GM12878 (cell line): ENCODE results near the gene ZYG11A. TPM values are rescaled to one million over a fixed set of nuclear protein-coding genes. Genes with fewer than 3 reads are reported as not detected.
A peak's percentile ranks its signal among the peaks of the same experiment; 100 is the strongest.

Source experiments
- ATAC-seq: fragments of 200-7000 bp; cut with Tn5 transposase; 3 replicates; pipeline ENCODE4 v1.9.1; 2020; ENCODE audit warnings: mild to moderate bottlenecking, moderate library complexity
- BruUV-seq: library from RNA; stranded (reverse); fragments of 400-500 nt; replicated peaks from 2 replicates; lab custom pipeline; 2021; lab: Mats Ljungman, UMichigan
- CTCF ChIA-PET: fragments of 300-600 bp; sonication (Branson Sonifier 250); formaldehyde crosslinking; extraction: SDS; loops from one replicate; lab custom pipeline; 2021; ENCODE audit warnings: inconsistent platforms; lab: Yijun Ruan, JAX
- POLR2A ChIA-PET: fragments of 350-600 bp; formaldehyde crosslinking; extraction: SDS; loops from one replicate; lab custom pipeline; 2021; ENCODE audit warnings: inconsistent platforms; lab: Charles Lee
- RAD21 ChIA-PET: fragments of 300-600 bp; sonication (Branson Sonifier 250); formaldehyde crosslinking; loops from one replicate; lab custom pipeline; 2023; ENCODE audit warnings: antibody characterized with exemption; ENCODE audit not compliant: unreplicated experiment; lab: Charles Lee
- SMC1A ChIA-PET: fragments of 300-600 bp; sonication (Branson Sonifier 250); formaldehyde crosslinking; loops from one replicate; lab custom pipeline; 2023; ENCODE audit not compliant: unreplicated experiment, uncharacterized antibody; lab: Charles Lee
- DNase-seq: peaks from one replicate; pipeline ENCODE4 v3.0.0-alpha.2; 2011; ENCODE audit warnings: low read depth, low spot score
- FAIRE-seq: peaks from 3 replicates; lab custom pipeline; 2011; peaks lifted over from hg19 to GRCh38; lab: Jason Lieb, UNC
- H2AFZ ChIP-seq: 2 replicates; pipeline ENCODE4 v1.6.0; 2011; ENCODE audit warnings: low read depth, low read length, control low read depth; ENCODE audit not compliant: control insufficient read depth
- H3K27ac ChIP-seq: 2 replicates; pipeline ENCODE4 v1.5.1; 2011; ENCODE audit warnings: control low read depth; ENCODE audit not compliant: control insufficient read depth, insufficient read depth
- H3K27me3 ChIP-seq, 2 experiments: replicated peaks in 1 of 2; 2 replicates each; pipeline versions ENCODE4 v1.6.0 to v1.6.1; 2011; ENCODE audit warnings: low read length in 1 of 2; ENCODE audit not compliant: control insufficient read depth in 2 of 2, insufficient read depth in 2 of 2
- H3K36me3 ChIP-seq, 2 experiments: 2 replicates each; pipeline ENCODE4 v1.5.1; 2011; ENCODE audit warnings: low read length in 1 of 2; ENCODE audit not compliant: control insufficient read depth in 2 of 2, insufficient read depth in 2 of 2
- H3K4me1 ChIP-seq: 2 replicates; pipeline ENCODE4 v1.6.1; 2011; ENCODE audit warnings: mild to moderate bottlenecking, low read length, moderate library complexity, mixed read lengths; ENCODE audit not compliant: control insufficient read depth, insufficient read depth
- H3K4me2 ChIP-seq: 2 replicates; pipeline ENCODE4 v1.6.0; 2011; ENCODE audit warnings: control low read depth; ENCODE audit not compliant: control insufficient read depth, insufficient read depth
- H3K4me3 ChIP-seq: fragments of 200-600 bp; sonication (generic); 2 replicates; pipeline ENCODE4 v1.5.1; 2016
- H3K79me2 ChIP-seq: 2 replicates; pipeline ENCODE4 v1.6.0; 2011; ENCODE audit warnings: low read length; ENCODE audit not compliant: control insufficient read depth, insufficient read depth
- H3K9ac ChIP-seq: 2 replicates; pipeline ENCODE4 v1.8.0; 2011; ENCODE audit warnings: low read length, control low read depth, mixed read lengths; ENCODE audit not compliant: control insufficient read depth, insufficient read depth
- H3K9me3 ChIP-seq: replicated peaks from 3 replicates; pipeline ENCODE4 v1.5.1; 2011; ENCODE audit warnings: mild to moderate bottlenecking, low read length; ENCODE audit not compliant: control insufficient read depth, insufficient read depth
- H4K20me1 ChIP-seq: 2 replicates; pipeline ENCODE4 v1.6.0; 2011; ENCODE audit not compliant: control insufficient read depth, insufficient read depth
- BMI1 ChIP-seq: fragments of 450-650 bp; IDR thresholded peaks from 2 replicates; pipeline ENCODE4 v1.6.1; 2016; ENCODE audit warnings: mild to moderate bottlenecking, moderate library complexity, borderline replicate concordance
- BRCA1 ChIP-seq: IDR thresholded peaks from 2 replicates; pipeline ENCODE4 v1.6.1; 2011; ENCODE audit warnings: low read depth, low read length, improper control_type of control experiment
- CHD2 ChIP-seq: IDR thresholded peaks from 2 replicates; pipeline ENCODE4 v1.6.1; 2011; ENCODE audit warnings: low read depth, low read length, improper control_type of control experiment, borderline replicate concordance
- HDAC2 ChIP-seq: fragments of 200-600 bp; sonication (generic); IDR thresholded peaks from 2 replicates; pipeline ENCODE4 v1.6.1; 2017
- JUNB ChIP-seq: IDR thresholded peaks from 2 replicates; pipeline ENCODE4 v1.6.1; 2016; ENCODE audit warnings: antibody characterized with exemption, mild to moderate bottlenecking
- MEF2B ChIP-seq: fragments of 450-650 bp; IDR thresholded peaks from 2 replicates; pipeline ENCODE4 v1.6.1; 2018; ENCODE audit warnings: mild to moderate bottlenecking, moderate library complexity; ENCODE audit not compliant: partially characterized antibody, poor library complexity, severe bottlenecking
- RAD21 ChIP-seq: IDR thresholded peaks from 2 replicates; pipeline ENCODE4 v1.6.1; 2011; ENCODE audit warnings: mild to moderate bottlenecking, low read depth, low read length, moderate library complexity; ENCODE audit not compliant: insufficient read depth
- RUNX3 ChIP-seq: IDR thresholded peaks from 2 replicates; pipeline ENCODE4 v1.6.1; 2012; ENCODE audit warnings: low read length, inconsistent platforms
- SPI1 ChIP-seq: IDR thresholded peaks from 2 replicates; pipeline ENCODE4 v1.6.1; 2011; ENCODE audit warnings: low read depth, mild to moderate bottlenecking, low read length, moderate library complexity, borderline replicate concordance; ENCODE audit not compliant: insufficient read depth
- STAT3 ChIP-seq: IDR thresholded peaks from 2 replicates; pipeline ENCODE4 v1.6.1; 2011; ENCODE audit warnings: low read depth, low read length, improper control_type of control experiment
- SUZ12 ChIP-seq: fragments of 200-600 bp; sonication (generic); IDR thresholded peaks from one replicate; pipeline ENCODE4 v1.6.1; 2018; ENCODE audit warnings: antibody characterized with exemption, mild to moderate bottlenecking; ENCODE audit not compliant: unreplicated experiment
- USF1 ChIP-seq: IDR thresholded peaks from 2 replicates; pipeline ENCODE4 v1.6.1; 2011; ENCODE audit warnings: borderline replicate concordance, low read depth, mild to moderate bottlenecking, moderate library complexity, mixed read lengths, low read length; ENCODE audit not compliant: insufficient read depth; ENCODE audit errors: extremely low read length
- WRNIP1 ChIP-seq: IDR thresholded peaks from 2 replicates; pipeline ENCODE4 v1.6.1; 2011; ENCODE audit warnings: low read depth, low read length, improper control_type of control experiment, borderline replicate concordance
- ZBTB33 ChIP-seq: fragments of 450-650 bp; IDR thresholded peaks from 2 replicates; pipeline ENCODE4 v1.6.1; 2017; ENCODE audit warnings: mild to moderate bottlenecking
- ZNF687 ChIP-seq: fragments of 450-650 bp; IDR thresholded peaks from 2 replicates; pipeline ENCODE4 v1.6.1; 2017; ENCODE audit warnings: mild to moderate bottlenecking, moderate library complexity
- WGBS: methylation state at CpG from one replicate; pipeline ENCODE4 v1.1.6; 2016; ENCODE audit warnings: low lambda C conversion rate; ENCODE audit not compliant: insufficient replicate concordance, insufficient coverage; ENCODE audit errors: missing lambda C conversion rate; 5-methylcytosine and 5-hydroxymethylcytosine counted together
- in situ Hi-C: fragments of 300-500 bp; cut with MboI; formaldehyde crosslinking; loops from 9 replicates; pipeline ENCODE4 v1.14.3; 2018; ENCODE audit warnings: mixed read lengths
- intact Hi-C: fragments of 100-400 bp; cut with micrococcal nuclease; formaldehyde crosslinking; loops from one replicate; pipeline ENCODE4 v1.14.2; 2022; ENCODE audit not compliant: unreplicated experiment
- polyA plus RNA-seq, 11 experiments: library from polyadenylated mRNA; depleted of rRNA in 4 of 11; unstranded in 6 of 11; stranded (reverse) in 5 of 11; fragments of >200 nt; fragmentation: Nextera tagmentation in 4 of 11; fragmentation: Illumina TruSeq in 1 of 11; extraction: Ambion mirVana in 4 of 11; extraction: Trizol in 1 of 11; gene quantifications; 1 replicate in 1 of 11; 2 replicates in 10 of 11; pipeline versions ENCODE4 v1.2.1 to v1.2.3, GENCODE V29; 2011 to 2016; ENCODE audit warnings: inconsistent platforms in 2 of 11, missing spikeins in 2 of 11, low read depth in 1 of 11
- total RNA-seq, 4 experiments: library from RNA; depleted of rRNA in 3 of 4; stranded (reverse); fragments of >200 nt in 3 of 4; fragmentation: Illumina TruSeq in 1 of 4; extraction: Trizol in 1 of 4; gene quantifications; 2 replicates each; pipeline versions ENCODE4 v1.2.1 to v1.2.3, GENCODE V29; 2013 to 2021

The ZYG11A gene
- total and polyA plus RNA-seq, 10 of the 15 experiments (the other 5 are each of a cell fraction or from before 2014, with no cell fraction given) = 0.22 to 6.4 (median 0.68) TPM

DNA sequence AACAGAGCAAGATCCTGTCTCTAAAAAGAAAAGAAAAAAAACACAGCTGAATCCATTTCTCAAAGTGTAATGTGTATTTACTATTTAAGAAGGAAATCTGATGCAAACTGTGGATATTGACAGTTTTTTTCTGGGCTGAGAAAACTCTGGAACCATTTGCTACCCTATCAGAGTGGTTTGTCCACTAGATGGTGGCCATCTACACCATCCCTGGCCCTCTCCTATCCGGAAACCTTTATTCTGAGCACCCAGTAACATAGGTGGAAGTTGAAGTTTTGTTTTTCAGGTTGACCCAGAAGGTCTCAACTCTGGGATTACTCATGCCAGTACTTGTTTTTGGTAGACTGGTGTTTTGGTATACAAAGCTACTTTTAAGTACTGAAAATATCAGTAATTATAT lies 58.8 kb downstream of the ZYG11A start (continued):
- TF ChIP-seq ZBTB33 (no peak), STAT3 (no peak), MEF2B (no peak), JUNB (no peak), SUZ12 (no peak)

- DNase-seq (no peak), FAIRE-seq (no peak), ATAC-seq (peak; percentile 17; the same call in 2 of the 3 replicates)
- Histone ChIP-seq H3K79me2 (no peaks in the 10 kb centered on the region), H3K4me3 (no peak overlapping the region), H4K20me1 (no peaks in the 10 kb centered on the region), H3K9me3 (no peaks in the 10 kb centered on the region), H3K36me3 (peaks cover 0 to 1% of the 10 kb centered on the region in 2 experiments; a peak in 2 of 4 replicates), H2AFZ (no peak overlapping the region), H3K9ac (no peak overlapping the region), H3K4me2 (no peak overlapping the region), H3K27ac (no peak overlapping the region), H3K27me3 (no peaks in the 10 kb centered on the region), H3K4me1 (no peaks in the 10 kb centered on the region)
- intact Hi-C loops (no loop called here), in situ Hi-C loops (loop anchor here (25.0 kb wide), 1 partner anchor 283 kb away; the partner anchor contains the start of gene CPT2)
- 97% methylated on average over 13 of the region's 13 CpGs for WGBS
- no TSS peak for BruUV-seq
- POLR2A ChIA-PET = interaction anchor here (0.6 to 0.7 kb wide), 2 partner anchors 197 to 361 kb away, joined by 3 to 4 read pairs; no protein-coding TSS in a partner anchor
- RAD21 ChIA-PET = no interaction called here
- CTCF ChIA-PET = interaction anchor here (0.7 to 2.8 kb wide), 5 partner anchors 14 to 672 kb away, joined by 3 to 17 read pairs (median 3); partner anchors contain the start of gene ECHDC2
- SMC1A ChIA-PET = interaction anchor here (0.6 to 0.8 kb wide), 3 partner anchors 23 to 71 kb away, joined by 3 to 4 read pairs (median 3); no protein-coding TSS in a partner anchor
- no peak for TF ChIP-seq CHD2
- no peak for TF ChIP-seq RAD21
- TF ChIP-seq WRNIP1 = no peak
- TF ChIP-seq USF1 = no peak
- no peak for TF ChIP-seq BRCA1
- no peak for TF ChIP-seq BMI1
- TF ChIP-seq SPI1 = peak; percentile 44; the same call in 1 of the 2 replicates
- 0 out of 2 replicates have a peak, but pooled peaks have one; percentile 33 for TF ChIP-seq RUNX3
- TF ChIP-seq STAT3 = no peak
- TF ChIP-seq HDAC2 = no peak
- TF ChIP-seq ZNF687 = no peak
Observed at GRCh38 chr1:52904208-52904926, 61.8 kb downstream of the ZYG11A start.
